GM21723 (cell line): ENCODE results near the gene KDM4C.

Experiments
- ATAC-seq: cut with Tn5 transposase; IDR thresholded peaks from one replicate; pipeline ENCODE4 v1.9.1; 2021; ENCODE audit warnings: mild to moderate bottlenecking, moderate library complexity; ENCODE audit not compliant: unreplicated experiment

KDM4C gene

DNA sequence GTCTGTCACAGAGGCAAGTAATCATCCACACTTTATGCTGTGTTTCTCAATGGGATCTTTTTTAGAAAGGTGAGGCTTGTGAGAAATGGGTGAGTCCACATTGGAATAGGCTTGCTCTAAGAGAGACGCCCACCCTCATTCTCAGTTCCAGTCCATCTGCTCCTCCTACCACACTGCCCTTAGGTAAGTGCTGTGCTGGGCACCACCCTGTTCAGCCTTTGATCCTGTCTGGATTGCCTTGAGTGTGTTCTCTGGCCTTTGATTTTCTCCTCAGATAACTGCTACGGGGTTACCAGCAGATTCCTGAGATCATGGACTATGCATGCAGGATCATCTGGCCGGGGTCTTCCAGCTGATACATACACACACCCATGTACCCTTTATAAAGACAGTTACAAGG is 328.6 kb downstream of the KDM4C start:
- ATAC-seq: no peak

DNA sequence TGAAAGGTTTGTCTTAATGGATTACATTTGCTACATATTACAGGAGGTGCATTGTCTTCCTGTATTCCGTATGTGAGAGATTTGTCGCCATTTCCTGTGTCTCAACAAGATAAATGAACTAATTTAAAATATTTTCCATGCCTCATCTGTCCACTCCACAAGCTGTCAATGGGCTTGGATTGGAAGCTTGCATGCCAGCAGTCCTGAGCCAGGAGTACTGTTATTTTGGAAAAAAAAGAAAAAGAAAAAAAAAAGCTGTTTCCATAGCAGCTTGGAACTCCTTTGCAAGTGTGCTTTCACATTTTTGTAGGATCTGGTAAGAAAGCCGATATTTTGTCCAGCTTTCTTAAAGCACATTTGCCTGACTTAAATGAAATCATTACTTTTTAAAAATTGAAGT is 330.8 kb downstream of the KDM4C start:
- ATAC-seq: no peak

DNA sequence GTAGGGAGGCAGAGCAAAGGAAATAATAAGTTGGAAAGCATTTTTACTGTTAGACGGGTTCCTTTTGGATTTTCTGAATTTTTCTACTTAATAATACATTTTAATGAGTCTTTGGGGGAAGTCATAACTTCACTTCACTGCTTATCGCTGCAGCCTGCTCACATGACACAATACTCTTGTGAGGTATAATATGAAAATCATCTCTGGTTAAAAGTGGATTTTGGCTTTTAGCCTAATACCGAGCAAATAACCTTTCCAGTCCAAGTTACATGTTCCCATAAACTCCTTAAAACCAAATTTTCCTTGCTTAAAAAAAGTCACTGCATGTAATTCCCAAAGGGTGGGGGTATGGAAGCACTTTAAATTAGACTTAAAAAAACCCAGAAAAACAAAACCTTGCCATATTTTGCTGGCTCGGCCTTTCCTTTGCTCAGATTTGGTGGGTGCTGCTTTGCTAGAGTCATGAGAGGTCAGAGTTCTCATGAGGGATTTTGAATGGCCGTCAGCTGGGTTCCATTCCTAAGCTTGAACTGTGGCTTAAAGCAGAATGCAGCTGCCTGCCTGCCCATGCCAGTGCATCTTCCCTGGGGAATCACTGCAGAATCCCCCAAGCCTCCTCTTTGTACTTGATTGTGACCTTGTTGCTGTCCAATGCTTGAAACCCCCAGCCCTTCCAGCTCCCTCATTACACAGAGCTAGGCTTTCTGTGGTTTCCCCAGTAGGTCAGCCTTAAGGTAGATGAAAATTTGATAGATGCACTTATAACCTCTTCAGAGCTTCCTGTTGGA is 331.8 kb downstream of the KDM4C start:
- ATAC-seq: no peak

DNA sequence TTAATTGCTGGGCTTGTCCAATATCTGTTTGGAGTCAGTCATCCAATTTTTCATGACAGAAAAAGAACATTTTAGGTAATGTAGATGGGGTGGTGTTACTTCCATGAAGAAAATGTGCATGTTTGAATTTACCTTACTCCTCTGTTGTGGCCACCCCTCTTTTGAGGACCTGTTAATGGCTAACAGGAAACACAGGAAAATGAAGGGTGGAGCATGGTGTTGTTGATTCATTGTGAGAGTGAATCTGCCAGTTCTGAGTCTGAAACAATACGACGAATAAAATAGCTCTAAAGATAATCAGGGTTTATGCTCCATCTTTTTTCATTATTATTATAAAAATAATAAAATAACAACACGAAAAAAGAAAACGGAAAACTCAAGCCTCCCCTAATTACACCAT is 335.3 kb downstream of the KDM4C start:
- no peak for ATAC-seq

DNA sequence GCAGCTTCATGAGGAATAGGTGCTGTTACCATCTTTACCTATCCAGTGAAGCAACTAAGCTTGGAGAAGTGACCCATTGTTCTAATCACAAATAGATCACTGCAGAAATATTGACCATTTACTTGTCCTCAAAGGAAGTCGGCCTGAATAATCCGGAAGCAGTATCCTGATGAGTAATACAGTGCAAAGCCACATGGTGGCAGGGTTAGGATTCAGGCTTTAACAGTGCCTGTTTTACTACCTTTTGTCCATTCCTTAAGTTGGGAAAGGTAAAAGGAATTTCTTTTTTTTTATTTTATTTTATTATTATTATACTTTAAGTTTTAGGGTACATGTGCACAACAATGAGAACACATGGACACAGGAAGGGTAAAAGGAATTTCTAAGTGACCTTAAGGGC is 336.3 kb downstream of the KDM4C start:
- ATAC-seq: no peak

DNA sequence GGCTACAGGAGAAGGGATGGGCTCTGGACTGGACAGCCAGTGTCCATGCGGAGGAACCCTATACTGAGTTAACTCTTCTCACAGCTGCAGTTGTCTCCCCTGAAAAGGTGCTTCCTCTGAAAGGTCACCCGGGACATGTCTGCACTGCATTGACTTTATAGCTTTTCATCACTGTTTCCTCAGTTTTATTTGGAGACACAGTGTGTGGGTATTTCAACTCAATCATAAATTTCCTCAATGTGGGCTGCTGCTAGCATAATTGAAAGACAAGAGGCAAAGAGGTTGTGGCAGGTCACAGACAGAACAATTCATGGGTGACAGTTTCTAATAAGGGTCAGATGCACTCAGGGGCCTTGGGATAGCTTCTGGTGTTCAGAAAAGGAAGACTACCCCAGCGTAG is 336.8 kb downstream of the KDM4C start:
- peak; percentile 11 for ATAC-seq

DNA sequence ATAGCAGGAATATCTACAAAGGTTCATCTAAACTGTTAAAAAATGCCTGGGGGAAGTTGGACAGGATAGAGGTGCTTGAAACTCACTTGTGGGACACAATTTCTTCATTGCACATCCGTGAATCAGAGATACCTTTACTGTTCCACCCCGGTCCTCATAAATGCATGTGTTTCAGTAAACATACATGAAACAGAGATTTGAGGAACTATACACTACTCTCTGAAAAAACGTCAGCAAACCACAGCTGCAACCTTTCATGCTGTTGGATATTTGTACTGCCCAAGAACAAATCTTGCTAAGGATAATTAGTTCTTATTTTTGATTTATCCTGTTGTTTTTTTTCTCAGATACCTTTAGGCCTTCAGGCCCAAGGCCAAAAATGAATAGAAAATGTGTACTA is 337.3 kb downstream of the KDM4C start:
- peak; percentile 66 for ATAC-seq

DNA sequence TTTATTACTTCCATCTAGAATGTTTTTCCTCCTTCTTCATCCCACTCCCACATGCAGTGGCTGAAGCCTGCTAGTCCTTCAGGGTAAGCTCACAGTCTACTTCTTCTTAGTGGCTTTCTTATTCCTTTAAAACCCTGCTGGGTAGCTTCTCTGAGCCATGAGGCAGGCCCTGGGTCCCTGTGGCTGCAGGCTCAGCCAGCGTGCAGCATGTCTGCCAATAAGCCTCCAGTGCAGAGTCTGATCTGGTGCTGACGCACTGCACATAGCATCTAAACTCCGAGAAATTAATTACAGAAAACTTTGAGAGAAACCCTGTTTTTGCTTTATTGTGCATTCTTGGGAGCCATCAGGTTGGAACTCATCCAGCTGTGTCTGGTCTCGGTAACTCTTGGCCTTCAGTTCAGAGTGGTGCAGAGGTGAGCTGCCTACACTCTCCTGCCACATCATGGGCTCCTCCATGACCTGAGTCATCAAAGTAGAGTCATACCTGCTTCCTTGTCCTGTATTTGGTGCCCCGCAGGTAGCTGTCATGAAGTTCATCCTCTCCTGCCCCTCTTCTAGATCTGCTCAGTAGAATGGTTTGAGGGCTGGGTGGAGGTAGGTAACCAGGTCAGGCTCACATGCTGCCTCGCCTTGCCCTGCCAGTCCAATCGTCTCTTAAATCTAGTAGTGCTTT is 339.4 kb downstream of the KDM4C start:
- ATAC-seq: no peak

DNA sequence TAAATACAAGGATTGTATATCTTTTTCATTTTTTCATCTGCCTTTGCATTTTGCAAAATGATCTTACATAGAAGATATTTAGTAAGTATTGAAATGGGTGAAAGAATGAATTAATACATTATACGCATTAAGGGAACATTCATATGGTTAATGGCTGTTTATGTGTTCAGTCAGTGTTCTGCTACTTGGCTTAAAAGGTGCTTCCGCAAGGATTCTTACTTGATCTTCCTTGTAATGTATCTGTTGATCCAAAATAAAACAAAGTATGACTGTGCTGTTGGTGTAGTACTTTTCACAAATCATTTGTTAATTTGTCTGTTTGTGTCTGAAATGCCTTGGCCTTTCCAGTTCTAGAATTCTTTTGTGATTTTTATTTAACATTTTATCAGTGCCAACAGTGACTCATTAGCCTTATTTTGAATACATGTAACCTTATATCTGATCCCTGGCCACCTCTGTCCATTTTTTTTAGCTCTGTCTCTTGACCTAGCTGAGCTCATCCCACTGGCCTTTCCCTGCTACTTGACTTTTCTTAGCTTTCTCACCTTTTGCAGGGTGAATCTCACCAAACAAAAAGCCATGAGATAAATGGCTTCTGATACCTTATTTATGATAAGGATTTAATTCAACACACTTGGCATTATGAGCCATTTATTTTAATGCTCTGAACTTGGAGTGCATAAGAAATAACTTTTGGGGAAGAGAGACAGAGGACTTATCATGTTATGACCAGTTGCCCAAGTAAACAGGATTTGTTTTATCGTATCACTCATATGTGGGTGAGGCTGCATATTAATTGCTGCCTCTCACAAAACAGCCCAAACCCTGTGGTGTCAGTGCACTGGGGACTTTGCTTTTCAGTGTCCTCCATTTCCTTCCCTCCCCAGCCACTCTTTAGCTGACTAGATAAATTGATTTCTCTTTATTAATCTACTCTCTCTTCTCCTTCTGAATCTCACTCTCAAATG is 340.3 kb downstream of the KDM4C start:
- no peak for ATAC-seq

DNA sequence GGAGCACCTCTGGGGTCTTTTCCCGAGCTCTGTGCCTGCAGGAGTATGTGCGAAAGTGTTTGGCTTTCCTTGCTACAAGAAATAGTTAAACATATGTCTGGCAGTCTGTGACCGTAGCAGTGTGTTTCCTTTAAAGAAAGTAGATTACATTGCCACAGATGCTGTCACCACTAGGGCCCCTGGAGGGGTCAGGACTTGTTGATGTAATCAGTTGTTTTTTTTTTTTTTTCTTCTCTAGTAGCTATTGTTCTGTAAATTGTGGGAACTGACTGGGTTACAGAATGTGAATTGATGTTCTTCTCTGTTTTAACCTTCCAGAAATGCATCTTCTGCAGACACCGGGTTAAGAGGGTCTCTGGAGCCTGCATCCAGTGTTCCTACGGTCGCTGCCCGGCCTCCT is 345.6 kb downstream of the KDM4C start:
- no peak for ATAC-seq

DNA sequence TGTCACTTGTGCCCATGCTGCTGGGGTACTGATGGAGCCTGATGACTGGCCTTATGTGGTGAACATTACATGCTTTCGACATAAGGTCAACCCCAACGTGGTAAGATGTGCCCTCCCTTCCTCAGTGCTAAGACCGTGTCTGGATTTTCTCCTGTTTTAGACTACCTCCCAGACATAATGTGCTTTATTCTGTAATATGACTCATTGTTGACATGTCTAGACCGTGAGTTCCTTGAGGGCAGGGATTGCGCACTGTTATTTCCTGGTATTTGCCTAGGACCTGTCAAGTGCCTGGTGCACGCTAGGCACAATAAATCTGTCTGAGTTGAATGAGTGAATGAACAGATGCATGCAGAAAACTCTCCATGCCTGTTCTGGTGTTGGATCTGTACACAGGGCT is 346.0 kb downstream of the KDM4C start:
- ATAC-seq: no peak

DNA sequence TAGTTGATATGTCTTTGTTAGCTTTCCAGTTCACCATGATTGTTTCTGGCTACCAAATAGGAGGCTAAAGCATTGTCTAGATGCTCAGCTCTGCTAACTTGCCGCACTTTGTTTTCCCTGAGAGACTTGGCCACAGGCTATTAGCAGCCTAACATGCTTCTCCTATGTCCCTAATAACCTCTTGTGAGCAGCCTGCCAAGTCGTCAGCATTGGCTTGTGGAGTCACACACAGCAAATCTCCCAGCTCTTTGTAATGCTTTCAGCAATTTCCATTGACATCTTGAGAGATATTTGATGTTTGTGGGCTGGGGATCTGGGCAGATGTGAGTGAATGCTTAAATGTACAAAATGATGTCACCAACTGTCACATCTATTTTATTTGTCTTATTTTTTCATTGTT is 346.9 kb downstream of the KDM4C start:
- ATAC-seq: no peak

DNA sequence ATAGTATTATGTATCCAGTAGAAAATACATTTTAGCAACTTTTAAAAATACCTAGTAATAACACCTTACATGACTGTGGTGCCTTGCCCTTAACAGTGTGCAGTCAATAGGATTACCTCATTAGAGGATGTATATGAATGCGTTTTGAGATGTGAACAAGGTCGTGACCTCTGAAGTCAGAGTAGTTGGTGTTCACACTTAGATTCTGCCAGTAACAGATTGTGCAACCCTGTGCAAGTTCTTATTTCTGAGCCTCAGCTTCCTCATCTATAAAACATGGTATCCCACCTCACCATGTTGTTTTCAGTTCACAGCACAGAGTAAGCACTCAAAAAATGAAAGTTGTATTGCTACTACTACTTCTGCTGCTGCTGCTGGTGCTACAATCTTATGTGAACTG is 347.3 kb downstream of the KDM4C start:
- ATAC-seq: no peak

DNA sequence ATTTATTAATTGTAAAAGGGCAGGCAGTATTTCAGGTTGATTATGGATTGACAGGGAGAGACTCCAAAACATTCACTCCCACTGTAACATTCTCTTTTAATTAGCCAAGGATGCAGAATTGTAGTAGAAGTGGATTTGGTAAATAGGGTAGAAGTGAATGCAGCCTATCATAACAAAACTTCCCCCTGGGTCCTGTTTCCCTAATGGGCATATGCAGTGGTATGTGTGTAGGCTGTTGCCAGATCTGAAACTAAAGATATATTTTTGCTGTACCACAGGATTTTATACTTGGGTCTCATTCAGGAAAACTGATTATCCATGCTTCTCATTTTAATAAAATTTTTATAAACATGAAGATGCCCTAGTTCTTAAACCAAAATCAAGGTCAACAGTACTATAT is 351.2 kb downstream of the KDM4C start:
- no peak for ATAC-seq

DNA sequence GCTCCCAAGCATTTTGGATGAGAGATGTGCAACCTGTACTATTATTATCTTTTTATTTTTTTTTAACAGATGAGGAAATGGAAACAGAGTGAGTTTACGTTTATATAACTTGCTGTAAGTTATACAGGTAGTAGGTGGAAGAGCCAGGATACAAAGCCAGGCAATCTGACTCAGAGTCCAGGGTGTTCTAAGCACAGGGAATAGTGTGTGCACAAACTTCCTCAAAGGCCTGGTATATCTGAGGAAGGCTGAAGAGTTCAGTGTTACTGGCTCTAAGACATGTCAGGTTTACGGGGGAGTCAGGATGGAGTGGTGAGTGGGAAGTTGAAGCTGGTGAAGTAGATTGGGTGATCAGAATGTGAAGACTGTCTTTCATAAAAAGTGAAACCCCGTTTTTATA is 353.6 kb downstream of the KDM4C start:
- ATAC-seq: no peak

DNA sequence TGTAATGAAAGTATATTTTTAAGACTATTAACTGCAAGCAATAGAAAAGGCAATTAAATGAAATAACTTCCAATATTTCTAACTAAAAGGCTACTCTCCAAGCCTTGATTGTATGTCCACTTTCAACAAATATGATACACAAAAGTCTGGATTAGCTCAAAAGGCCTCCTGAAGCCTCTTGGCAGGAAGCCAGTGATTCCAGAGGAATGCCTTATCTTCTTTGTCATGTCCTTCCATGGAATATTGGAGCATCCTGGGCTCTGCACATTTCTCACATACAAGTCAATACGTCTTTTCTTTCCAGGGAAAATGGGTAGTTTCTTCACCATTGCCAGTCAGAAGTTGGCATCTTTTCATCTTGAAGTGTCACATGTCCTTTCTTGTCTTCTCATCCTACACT is 357.8 kb downstream of the KDM4C start:
- ATAC-seq: no peak

DNA sequence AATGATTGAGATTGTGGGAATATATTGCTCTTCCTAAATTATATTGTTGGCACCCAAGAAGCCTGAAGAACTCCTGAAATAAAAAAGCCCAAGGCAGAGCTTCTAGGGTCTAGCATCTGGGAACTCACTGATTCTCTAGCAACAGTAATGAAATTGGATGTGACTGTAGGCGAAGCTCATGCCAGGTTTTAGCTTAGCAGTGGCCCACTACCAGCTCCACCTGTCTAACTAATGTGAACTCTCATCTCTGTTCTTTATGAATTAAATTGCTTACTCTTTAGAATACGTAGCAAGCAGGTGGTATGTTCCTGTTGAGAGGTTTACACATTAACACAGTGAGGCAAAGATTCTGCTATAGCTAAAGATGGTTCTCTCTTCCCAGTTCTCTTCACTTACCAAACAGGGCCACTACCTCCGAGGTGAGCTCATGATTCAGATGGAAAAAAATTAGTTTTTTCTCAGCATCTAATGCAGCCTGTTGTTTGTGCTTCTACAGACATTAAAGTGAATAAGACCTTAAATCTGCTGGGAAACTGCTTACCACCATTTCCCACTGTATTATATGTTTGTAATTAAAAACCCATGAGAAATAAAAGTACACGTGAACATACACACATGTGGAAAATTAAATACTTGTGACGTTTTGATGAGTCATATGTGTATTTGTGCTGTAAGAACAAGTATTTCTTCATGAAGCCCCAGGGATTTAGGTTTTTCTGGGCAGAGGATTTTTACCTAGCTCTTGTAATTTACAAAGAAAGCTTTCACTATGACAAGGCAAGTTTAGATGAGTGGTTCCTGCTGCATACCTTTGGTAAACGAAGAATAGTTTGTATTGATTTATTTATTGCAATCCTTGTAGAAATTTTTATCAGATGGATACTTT is 360.1 kb downstream of the KDM4C start:
- peak; percentile 57 for ATAC-seq

DNA sequence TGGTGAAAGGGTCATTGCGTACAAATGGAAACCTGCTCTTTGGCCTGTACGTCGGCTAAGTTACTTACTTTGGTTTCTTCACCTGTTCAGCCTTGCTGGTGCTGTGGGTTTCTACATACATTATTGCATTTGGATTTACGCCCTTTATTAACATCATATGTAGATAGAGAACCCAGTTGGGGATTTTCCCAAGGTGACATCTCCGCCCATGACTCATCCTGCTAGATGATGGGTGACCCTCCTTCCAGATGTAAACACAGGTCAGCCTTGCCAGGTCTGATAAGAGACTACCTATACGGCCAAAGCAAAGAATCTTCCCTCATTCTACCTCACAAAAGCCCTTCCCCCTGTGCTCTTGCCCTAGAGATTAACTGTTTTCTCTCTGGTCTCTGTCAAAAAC is 360.9 kb downstream of the KDM4C start:
- ATAC-seq: no peak

DNA sequence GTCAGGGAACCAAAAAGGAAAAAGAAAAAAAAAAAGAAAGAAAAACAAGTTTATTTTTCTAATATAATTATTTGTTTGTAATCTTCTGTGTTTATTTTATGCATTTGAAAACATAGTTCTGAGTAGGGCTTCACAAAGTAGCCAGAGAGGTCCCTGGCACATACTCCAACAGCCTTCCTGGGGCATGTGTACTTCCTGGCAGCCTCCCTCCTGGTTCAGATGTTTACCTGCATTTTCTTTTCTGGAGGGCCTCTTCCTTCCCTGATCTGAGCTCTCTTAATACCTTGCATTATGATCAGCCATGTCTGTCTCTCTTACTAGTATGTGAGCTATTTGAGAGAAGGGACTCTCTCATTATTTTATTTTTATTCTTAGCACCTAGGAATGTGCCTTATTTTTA is 361.8 kb downstream of the KDM4C start:
- ATAC-seq: no peak

DNA sequence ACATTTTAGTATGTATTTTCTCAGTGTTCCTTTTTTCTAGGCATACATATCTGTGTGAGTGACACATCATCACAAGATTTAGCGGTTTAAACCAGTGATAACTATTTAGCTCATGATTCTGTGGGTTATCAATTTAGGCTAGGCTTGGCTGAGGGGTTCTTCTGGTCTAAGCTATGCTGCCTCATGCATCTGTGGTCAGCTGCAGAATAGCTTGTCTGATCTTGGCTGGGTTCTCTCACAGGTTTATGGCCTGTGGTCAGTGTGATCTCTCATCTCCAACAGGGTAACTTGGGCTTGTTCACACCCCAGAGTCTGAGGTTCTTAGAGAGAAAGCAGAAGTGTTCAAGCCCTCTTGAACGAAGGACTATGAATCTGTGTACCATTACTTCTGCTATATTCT is 363.3 kb downstream of the KDM4C start:
- peak; percentile 66 for ATAC-seq

DNA sequence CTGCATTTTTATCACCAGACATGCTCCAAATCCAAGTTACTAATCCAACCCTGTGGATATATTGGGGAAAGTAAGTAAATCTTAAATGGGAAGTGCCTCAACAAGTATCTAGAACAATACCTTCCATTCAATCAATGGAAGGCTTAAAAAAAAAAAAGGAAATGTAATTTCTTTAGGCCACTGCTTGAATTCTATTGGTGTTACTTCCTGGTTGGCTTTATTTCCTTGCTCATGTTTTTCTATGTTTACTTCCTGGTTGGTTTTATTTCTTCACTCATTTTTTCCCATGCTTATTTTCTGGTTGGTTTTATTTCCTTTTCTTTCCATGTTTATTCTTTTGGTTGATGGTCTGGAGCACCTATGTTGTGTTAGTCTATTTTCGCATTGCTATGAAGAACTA is 363.9 kb downstream of the KDM4C start:
- no peak for ATAC-seq
